GM12878 (cell line): ENCODE data around the gene HLA-F. TPM values are rescaled to one million over a fixed set of nuclear protein-coding genes. Genes with fewer than 3 reads are reported as not detected.

Experiments
- ATAC-seq: fragments of 200-7000 bp; cut with Tn5 transposase; 3 replicates; pipeline ENCODE4 v1.9.1; 2020; ENCODE audit warnings: mild to moderate bottlenecking, moderate library complexity
- BruUV-seq: library from RNA; stranded (reverse); fragments of 400-500 nt; replicated peaks from 2 replicates; lab custom pipeline; 2021; lab: Mats Ljungman, UMichigan
- CTCF ChIA-PET: fragments of 300-600 bp; sonication (Branson Sonifier 250); formaldehyde crosslinking; extraction: SDS; loops from one replicate; lab custom pipeline; 2021; ENCODE audit warnings: inconsistent platforms; lab: Yijun Ruan, JAX
- POLR2A ChIA-PET: fragments of 350-600 bp; formaldehyde crosslinking; extraction: SDS; loops from one replicate; lab custom pipeline; 2021; ENCODE audit warnings: inconsistent platforms; lab: Charles Lee
- RAD21 ChIA-PET: fragments of 300-600 bp; sonication (Branson Sonifier 250); formaldehyde crosslinking; loops from one replicate; lab custom pipeline; 2023; ENCODE audit warnings: antibody characterized with exemption; ENCODE audit not compliant: unreplicated experiment; lab: Charles Lee
- SMC1A ChIA-PET: fragments of 300-600 bp; sonication (Branson Sonifier 250); formaldehyde crosslinking; loops from one replicate; lab custom pipeline; 2023; ENCODE audit not compliant: unreplicated experiment, uncharacterized antibody; lab: Charles Lee
- DNase-seq: peaks from one replicate; pipeline ENCODE4 v3.0.0-alpha.2; 2011; ENCODE audit warnings: low read depth, low spot score
- FAIRE-seq: peaks from 3 replicates; lab custom pipeline; 2011; peaks lifted over from hg19 to GRCh38; lab: Jason Lieb, UNC
- H2AFZ ChIP-seq: 2 replicates; pipeline ENCODE4 v1.6.0; 2011; ENCODE audit warnings: low read depth, low read length, control low read depth; ENCODE audit not compliant: control insufficient read depth
- H3K27ac ChIP-seq: 2 replicates; pipeline ENCODE4 v1.5.1; 2011; ENCODE audit warnings: control low read depth; ENCODE audit not compliant: control insufficient read depth, insufficient read depth
- H3K27me3 ChIP-seq, 2 experiments: replicated peaks in 1 of 2; 2 replicates each; pipeline versions ENCODE4 v1.6.0 to v1.6.1; 2011; ENCODE audit warnings: low read length in 1 of 2; ENCODE audit not compliant: control insufficient read depth in 2 of 2, insufficient read depth in 2 of 2
- H3K36me3 ChIP-seq, 2 experiments: 2 replicates each; pipeline ENCODE4 v1.5.1; 2011; ENCODE audit warnings: low read length in 1 of 2; ENCODE audit not compliant: control insufficient read depth in 2 of 2, insufficient read depth in 2 of 2
- H3K4me1 ChIP-seq: 2 replicates; pipeline ENCODE4 v1.6.1; 2011; ENCODE audit warnings: mild to moderate bottlenecking, low read length, moderate library complexity, mixed read lengths; ENCODE audit not compliant: control insufficient read depth, insufficient read depth
- H3K4me2 ChIP-seq: 2 replicates; pipeline ENCODE4 v1.6.0; 2011; ENCODE audit warnings: control low read depth; ENCODE audit not compliant: control insufficient read depth, insufficient read depth
- H3K4me3 ChIP-seq: fragments of 200-600 bp; sonication (generic); 2 replicates; pipeline ENCODE4 v1.5.1; 2016
- H3K79me2 ChIP-seq: 2 replicates; pipeline ENCODE4 v1.6.0; 2011; ENCODE audit warnings: low read length; ENCODE audit not compliant: control insufficient read depth, insufficient read depth
- H3K9ac ChIP-seq: 2 replicates; pipeline ENCODE4 v1.8.0; 2011; ENCODE audit warnings: low read length, control low read depth, mixed read lengths; ENCODE audit not compliant: control insufficient read depth, insufficient read depth
- H3K9me3 ChIP-seq: replicated peaks from 3 replicates; pipeline ENCODE4 v1.5.1; 2011; ENCODE audit warnings: mild to moderate bottlenecking, low read length; ENCODE audit not compliant: control insufficient read depth, insufficient read depth
- H4K20me1 ChIP-seq: 2 replicates; pipeline ENCODE4 v1.6.0; 2011; ENCODE audit not compliant: control insufficient read depth, insufficient read depth
- CHD4 ChIP-seq: fragments of 200-600 bp; sonication (generic); IDR thresholded peaks from 2 replicates; pipeline ENCODE4 v1.6.1; 2016; ENCODE audit warnings: mild to moderate bottlenecking
- POLR2AphosphoS2 ChIP-seq: IDR thresholded peaks from 2 replicates; pipeline ENCODE4 v1.6.1; 2011; ENCODE audit warnings: low read depth, mild to moderate bottlenecking, low read length, improper control_type of control experiment, moderate library complexity
- PRDM15 ChIP-seq: fragments of 450-650 bp; formaldehyde crosslinking; IDR thresholded peaks from 2 replicates; pipeline ENCODE4 v1.4.0; 2020; ENCODE audit warnings: mild to moderate bottlenecking, moderate library complexity
- WGBS: methylation state at CpG from one replicate; pipeline ENCODE4 v1.1.6; 2016; ENCODE audit warnings: low lambda C conversion rate; ENCODE audit not compliant: insufficient replicate concordance, insufficient coverage; ENCODE audit errors: missing lambda C conversion rate; 5-methylcytosine and 5-hydroxymethylcytosine counted together
- in situ Hi-C: fragments of 300-500 bp; cut with MboI; formaldehyde crosslinking; loops from 9 replicates; pipeline ENCODE4 v1.14.3; 2018; ENCODE audit warnings: mixed read lengths
- intact Hi-C: fragments of 100-400 bp; cut with micrococcal nuclease; formaldehyde crosslinking; loops from one replicate; pipeline ENCODE4 v1.14.2; 2022; ENCODE audit not compliant: unreplicated experiment
- polyA plus RNA-seq, 11 experiments: library from polyadenylated mRNA; depleted of rRNA in 4 of 11; unstranded in 6 of 11; stranded (reverse) in 5 of 11; fragments of >200 nt; fragmentation: Nextera tagmentation in 4 of 11; fragmentation: Illumina TruSeq in 1 of 11; extraction: Ambion mirVana in 4 of 11; extraction: Trizol in 1 of 11; gene quantifications; 1 replicate in 1 of 11; 2 replicates in 10 of 11; pipeline versions ENCODE4 v1.2.1 to v1.2.3, GENCODE V29; 2011 to 2016; ENCODE audit warnings: inconsistent platforms in 2 of 11, missing spikeins in 2 of 11, low read depth in 1 of 11
- total RNA-seq, 4 experiments: library from RNA; depleted of rRNA in 3 of 4; stranded (reverse); fragments of >200 nt in 3 of 4; fragmentation: Illumina TruSeq in 1 of 4; extraction: Trizol in 1 of 4; gene quantifications; 2 replicates each; pipeline versions ENCODE4 v1.2.1 to v1.2.3, GENCODE V29; 2013 to 2021
- TF ChIP-seq, protein P1 (sequence below): IDR thresholded peaks from 2 replicates; pipeline ENCODE4 v1.6.1; 2012; ENCODE audit warnings: mild to moderate bottlenecking, low read depth, low read length

The HLA-F gene
- total and polyA plus RNA-seq, 10 of the 15 experiments (the other 5 are each of a cell fraction or from before 2014, with no cell fraction given): 30.1 to 342 (median 145) TPM

- ChIA-PET RAD21 (no interaction called here), POLR2A (no interaction called here), SMC1A (interaction anchor here (1.0 kb wide), 1 partner anchor 15 kb away, joined by 3 read pairs; no protein-coding TSS in a partner anchor)
- H4K20me1 ChIP-seq: peaks cover 4% of the 10 kb centered on the region; the same call in 1 of the 2 replicates
- 64% methylated on average over 3 of the region's 3 CpGs for WGBS
- H3K79me2 ChIP-seq: peaks cover 2% of the 10 kb centered on the region
- no peak for FAIRE-seq
- H3K36me3 ChIP-seq: peaks cover 5 to 16% of the 10 kb centered on the region in 2 experiments
- no peak for TF ChIP-seq CHD4
- peak; percentile 31; the same call in 1 of the 2 replicates for TF ChIP-seq POLR2AphosphoS2
- TF ChIP-seq, all 136 proteins: peak for 1
- DNase-seq: no peak
- Histone ChIP-seq H3K4me1 (no peaks in the 10 kb centered on the region; the same call in 1 of the 2 replicates), H3K9me3 (no peaks in the 10 kb centered on the region; the same call in 2 of the 3 replicates), H2AFZ (no peak overlapping the region), H3K4me2 (no peak overlapping the region), H3K4me3 (no peak overlapping the region), H3K9ac (no peak overlapping the region), H3K27me3 (no peaks in the 10 kb centered on the region), H3K27ac (no peak overlapping the region)
- CTCF ChIA-PET: interaction anchor here (1.4 kb wide), 1 partner anchor 12 kb away, joined by 3 read pairs; no protein-coding TSS in a partner anchor
- in situ Hi-C loops (no loop called here), intact Hi-C loops (no loop called here)
- BruUV-seq: no TSS peak
- no peak for ATAC-seq
Observed at GRCh38 chr6:29731281-29731680, 8.0 kb downstream of the HLA-F start.

GRCh38 chr6:29733057-29733456 lies 9.8 kb downstream of the HLA-F start:
- H3K9ac ChIP-seq: no peak overlapping the region
- POLR2A ChIA-PET: interaction anchor here (0.9 to 1.3 kb wide), 2 partner anchors 16 to 24 kb away, joined by 3 to 5 read pairs; no protein-coding TSS in a partner anchor
- in situ Hi-C loops: no loop called here
- no peak overlapping the region for H3K27ac ChIP-seq
- H2AFZ ChIP-seq: no peak overlapping the region
- RAD21 ChIA-PET: no interaction called here
- H3K79me2 ChIP-seq: no peaks in the 10 kb centered on the region
- H3K36me3 ChIP-seq: peaks cover under 1 to 2% of the 10 kb centered on the region in 2 experiments; a peak in 3 of 4 replicates
- H3K27me3 ChIP-seq: no peaks in the 10 kb centered on the region
- H3K4me3 ChIP-seq: no peak overlapping the region
- no peak overlapping the region for H3K4me2 ChIP-seq
- no peaks in the 10 kb centered on the region; the same call in 2 of the 3 replicates for H3K9me3 ChIP-seq
- no peaks in the 10 kb centered on the region for H3K4me1 ChIP-seq
- FAIRE-seq (no peak), ATAC-seq (no peak)
- SMC1A ChIA-PET: interaction anchor here (1.3 to 1.6 kb wide), 3 partner anchors 16 to 281 kb away, joined by 4 to 5 read pairs (median 5); no protein-coding TSS in a partner anchor
- CTCF ChIA-PET: interaction anchor here (0.5 to 6.6 kb wide), 5 partner anchors 18 to 208 kb away, joined by 3 to 117 read pairs (median 4); partner anchors contain the start of gene MOG
- H4K20me1 ChIP-seq: no peaks in the 10 kb centered on the region
- TF ChIP-seq, protein P1, sequence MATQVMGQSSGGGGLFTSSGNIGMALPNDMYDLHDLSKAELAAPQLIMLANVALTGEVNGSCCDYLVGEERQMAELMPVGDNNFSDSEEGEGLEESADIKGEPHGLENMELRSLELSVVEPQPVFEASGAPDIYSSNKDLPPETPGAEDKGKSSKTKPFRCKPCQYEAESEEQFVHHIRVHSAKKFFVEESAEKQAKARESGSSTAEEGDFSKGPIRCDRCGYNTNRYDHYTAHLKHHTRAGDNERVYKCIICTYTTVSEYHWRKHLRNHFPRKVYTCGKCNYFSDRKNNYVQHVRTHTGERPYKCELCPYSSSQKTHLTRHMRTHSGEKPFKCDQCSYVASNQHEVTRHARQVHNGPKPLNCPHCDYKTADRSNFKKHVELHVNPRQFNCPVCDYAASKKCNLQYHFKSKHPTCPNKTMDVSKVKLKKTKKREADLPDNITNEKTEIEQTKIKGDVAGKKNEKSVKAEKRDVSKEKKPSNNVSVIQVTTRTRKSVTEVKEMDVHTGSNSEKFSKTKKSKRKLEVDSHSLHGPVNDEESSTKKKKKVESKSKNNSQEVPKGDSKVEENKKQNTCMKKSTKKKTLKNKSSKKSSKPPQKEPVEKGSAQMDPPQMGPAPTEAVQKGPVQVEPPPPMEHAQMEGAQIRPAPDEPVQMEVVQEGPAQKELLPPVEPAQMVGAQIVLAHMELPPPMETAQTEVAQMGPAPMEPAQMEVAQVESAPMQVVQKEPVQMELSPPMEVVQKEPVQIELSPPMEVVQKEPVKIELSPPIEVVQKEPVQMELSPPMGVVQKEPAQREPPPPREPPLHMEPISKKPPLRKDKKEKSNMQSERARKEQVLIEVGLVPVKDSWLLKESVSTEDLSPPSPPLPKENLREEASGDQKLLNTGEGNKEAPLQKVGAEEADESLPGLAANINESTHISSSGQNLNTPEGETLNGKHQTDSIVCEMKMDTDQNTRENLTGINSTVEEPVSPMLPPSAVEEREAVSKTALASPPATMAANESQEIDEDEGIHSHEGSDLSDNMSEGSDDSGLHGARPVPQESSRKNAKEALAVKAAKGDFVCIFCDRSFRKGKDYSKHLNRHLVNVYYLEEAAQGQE: peak; percentile 73; the same call in 1 of the 2 replicates
- TF ChIP-seq PRDM15 (CRISPR knock-in tag): no peak
- TF ChIP-seq, all 136 proteins: peak for 1
- intact Hi-C loops: no loop called here
- no TSS peak for BruUV-seq
- WGBS: 87% methylated on average over 7 of the region's 7 CpGs
- no peak for DNase-seq
